GM12891 (cell line): Measurements from ENCODE around the gene GIMAP7.

Experiments
- PAX5 ChIP-seq: IDR thresholded peaks from 2 replicates; pipeline ENCODE4 v1.6.1; 2011; ENCODE audit warnings: low read length, moderate library complexity, mild to moderate bottlenecking; ENCODE audit not compliant: insufficient read depth, severe bottlenecking
- POLR2A ChIP-seq: IDR thresholded peaks from 2 replicates; pipeline ENCODE4 v1.6.1; 2011; ENCODE audit warnings: low read depth, low read length, control low read depth
- POLR2AphosphoS5 ChIP-seq: IDR thresholded peaks from 2 replicates; pipeline ENCODE4 v1.6.1; 2011; ENCODE audit warnings: low read depth, low read length, control low read depth
- POU2F2 ChIP-seq: IDR thresholded peaks from 2 replicates; pipeline ENCODE4 v1.6.1; 2011; ENCODE audit warnings: low read depth, mild to moderate bottlenecking, control low read depth, low read length, moderate library complexity

DNA sequence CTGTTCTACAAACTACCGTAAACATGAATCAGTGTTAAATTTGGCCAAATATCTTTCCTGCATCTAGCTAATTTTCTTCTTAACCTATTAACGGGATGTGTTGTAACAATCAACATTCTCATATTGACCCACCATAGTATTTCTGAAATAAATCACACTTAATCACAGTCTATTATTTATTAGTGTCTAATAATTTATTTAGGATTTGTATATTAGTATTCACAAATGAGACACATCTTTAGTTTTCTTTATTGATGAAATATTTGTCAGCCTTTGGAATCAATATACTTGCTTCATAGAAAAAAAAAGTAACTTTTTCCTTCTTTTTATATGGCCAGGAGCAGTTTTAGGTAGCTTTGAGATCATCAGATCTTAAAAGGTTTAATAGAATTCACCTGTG, 4.6 kb downstream of the GIMAP7 start:
- TF ChIP-seq POLR2A = no peak
- no peak for TF ChIP-seq POLR2AphosphoS5
- no peak for TF ChIP-seq PAX5
- TF ChIP-seq POU2F2 = no peak
